H1 (cell line): Measurements from ENCODE around the gene RCC2. TPM values are rescaled to one million over a fixed set of nuclear protein-coding genes. Genes with fewer than 3 reads are reported as not detected.
A peak's percentile ranks its signal among the peaks of the same experiment; 100 is the strongest.

Source experiments
- CTCF ChIA-PET: fragments of 300-600 bp; sonication (Branson Sonifier 250); formaldehyde crosslinking; loops from one replicate; lab custom pipeline; 2021; ENCODE audit not compliant: partially characterized antibody; lab: Charles Lee
- POLR2A ChIA-PET: fragments of 300-600 bp; sonication (Branson Sonifier 250); formaldehyde crosslinking; loops from one replicate; lab custom pipeline; 2021; ENCODE audit warnings: inconsistent platforms; ENCODE audit not compliant: partially characterized antibody; lab: Charles Lee
- DNase-seq, 2 experiments: peaks; one replicate each; pipeline versions ENCODE4 v3.0.0 to v3.0.0-alpha.2; 2010 to 2022; ENCODE audit warnings: low spot score in 2 of 2, low read depth in 1 of 2, mixed read lengths in 1 of 2
- FAIRE-seq: peaks from 2 replicates; lab custom pipeline; 2011; peaks lifted over from hg19 to GRCh38; lab: Jason Lieb, UNC
- H2AFZ ChIP-seq: 2 replicates; pipeline ENCODE4 v1.8.1; 2012; ENCODE audit warnings: low read length, inconsistent platforms
- H2AK5ac ChIP-seq: 2 replicates; pipeline ENCODE4 v1.6.1; 2013; ENCODE audit warnings: low read depth, low read length
- H2BK120ac ChIP-seq: replicated peaks from 2 replicates; pipeline ENCODE3; 2013; ENCODE audit warnings: low read depth, low read length, inconsistent platforms
- H2BK12ac ChIP-seq: 2 replicates; pipeline ENCODE4 v1.6.1; 2013; ENCODE audit warnings: low read depth, low read length
- H2BK15ac ChIP-seq: 2 replicates; pipeline ENCODE4 v1.6.1; 2013; ENCODE audit warnings: low read length
- H2BK20ac ChIP-seq: 2 replicates; pipeline ENCODE4 v1.6.1; 2013; ENCODE audit warnings: low read length
- H2BK5ac ChIP-seq: 2 replicates; pipeline ENCODE4 v1.6.1; 2013; ENCODE audit warnings: low read depth, low read length
- H3K14ac ChIP-seq: 2 replicates; pipeline ENCODE4 v1.6.1; 2013; ENCODE audit warnings: inconsistent platforms; ENCODE audit not compliant: insufficient read length
- H3K18ac ChIP-seq: 2 replicates; pipeline ENCODE4 v1.6.1; 2013; ENCODE audit warnings: low read length; ENCODE audit errors: extremely low read depth
- H3K23ac ChIP-seq: 2 replicates; pipeline ENCODE4 v1.6.1; 2013; ENCODE audit warnings: inconsistent platforms; ENCODE audit not compliant: insufficient read length
- H3K23me2 ChIP-seq: 2 replicates; pipeline ENCODE4 v1.6.1; 2013; ENCODE audit warnings: low read depth, low read length
- H3K27ac ChIP-seq: 2 replicates; pipeline ENCODE4 v1.6.1; 2011; ENCODE audit warnings: low read depth, low read length, inconsistent platforms
- H3K27me3 ChIP-seq, 4 experiments: replicated peaks in 1 of 4; 1 replicate in 1 of 4; 2 replicates in 3 of 4; pipeline versions ENCODE4 v1.6.1 to v1.8.1; 2011 to 2013; ENCODE audit warnings: low read length in 3 of 4, mild to moderate bottlenecking in 3 of 4, inconsistent platforms in 2 of 4, mixed read lengths in 2 of 4, moderate library complexity in 1 of 4; ENCODE audit not compliant: control insufficient read depth in 3 of 4, insufficient read depth in 3 of 4; ENCODE audit errors: extremely low read depth in 1 of 4
- H3K36me3 ChIP-seq, 4 experiments: 2 replicates each; pipeline versions ENCODE4 v1.6.1 to v1.8.1; 2011 to 2013; ENCODE audit warnings: mild to moderate bottlenecking in 4 of 4, low read length in 3 of 4, moderate library complexity in 2 of 4, control low read depth in 1 of 4, inconsistent platforms in 1 of 4; ENCODE audit not compliant: insufficient read depth in 4 of 4, control insufficient read depth in 2 of 4
- H3K4ac ChIP-seq: replicated peaks from 2 replicates; pipeline ENCODE3; 2013; ENCODE audit warnings: low read length, low read depth, mixed read lengths, inconsistent platforms; ENCODE audit not compliant: insufficient read length
- H3K4me1 ChIP-seq, 4 experiments: replicated peaks in 1 of 4; 1 replicate in 1 of 4; 2 replicates in 3 of 4; pipeline versions ENCODE4 v1.6.1 to v1.8.1; 2011 to 2013; ENCODE audit warnings: low read length in 3 of 4, inconsistent platforms in 2 of 4, mixed read lengths in 1 of 4; ENCODE audit not compliant: insufficient read depth in 4 of 4, control insufficient read depth in 3 of 4
- H3K4me2 ChIP-seq, 2 experiments: 2 replicates each; pipeline versions ENCODE4 v1.6.1 to v1.8.1; 2011 to 2013; ENCODE audit warnings: low read depth in 2 of 2, low read length in 2 of 2, control low read depth in 1 of 2, inconsistent platforms in 1 of 2, mild to moderate bottlenecking in 1 of 2; ENCODE audit not compliant: insufficient read depth in 1 of 2
- H3K4me3 ChIP-seq, 4 experiments: fragments of 200-600, 300-600 bp in 1 of 4; sonication (generic), shearing (Covaris generic), sonication (Bioruptor Twin) in 1 of 4; 2 replicates each; pipeline versions ENCODE4 v1.5.1 to v1.8.1; 2011 to 2016; ENCODE audit warnings: low read length in 4 of 4, low read depth in 3 of 4, control low read depth in 2 of 4, inconsistent platforms in 2 of 4, mild to moderate bottlenecking in 2 of 4, mixed read lengths in 1 of 4, moderate library complexity in 1 of 4; ENCODE audit not compliant: insufficient read depth in 2 of 4; ENCODE audit errors: extremely low read depth in 1 of 4
- H3K56ac ChIP-seq: replicated peaks from 2 replicates; pipeline ENCODE3; 2013; ENCODE audit warnings: low read depth, mild to moderate bottlenecking, mixed read lengths, low read length, inconsistent platforms; ENCODE audit not compliant: insufficient read length
- H3K79me1 ChIP-seq: 2 replicates; pipeline ENCODE4 v1.6.1; 2013; ENCODE audit warnings: low read depth, low read length, control low read depth
- H3K79me2 ChIP-seq, 2 experiments: 2 replicates each; pipeline versions ENCODE4 v1.6.1 to v1.8.1; 2012 to 2013; ENCODE audit warnings: low read length in 2 of 2, mild to moderate bottlenecking in 2 of 2, inconsistent platforms in 1 of 2; ENCODE audit not compliant: insufficient read depth in 2 of 2, control insufficient read depth in 1 of 2
- H3K9ac ChIP-seq, 4 experiments: replicated peaks in 1 of 4; 1 replicate in 1 of 4; 2 replicates in 3 of 4; pipeline versions ENCODE4 v1.6.1 to v1.8.1; 2011 to 2013; ENCODE audit warnings: low read depth in 3 of 4, low read length in 3 of 4, control low read depth in 2 of 4, mild to moderate bottlenecking in 2 of 4, moderate library complexity in 2 of 4, inconsistent platforms in 1 of 4; ENCODE audit errors: extremely low read depth in 1 of 4
- H3K9me3 ChIP-seq, 2 experiments: 2 replicates each; pipeline versions ENCODE4 v1.6.1 to v1.8.1; 2012 to 2013; ENCODE audit warnings: mild to moderate bottlenecking in 2 of 2, moderate library complexity in 2 of 2, control low read depth in 1 of 2, inconsistent platforms in 1 of 2, low read depth in 1 of 2, low read length in 1 of 2, mixed read lengths in 1 of 2; ENCODE audit not compliant: insufficient read depth in 2 of 2
- H4K20me1 ChIP-seq, 2 experiments: replicated peaks in 1 of 2; 2 replicates each; pipeline versions ENCODE3 to v1.8.1; 2011 to 2013; ENCODE audit warnings: inconsistent platforms in 2 of 2, low read length in 2 of 2, mild to moderate bottlenecking in 1 of 2; ENCODE audit not compliant: insufficient read depth in 2 of 2, control insufficient read depth in 1 of 2
- H4K5ac ChIP-seq: 2 replicates; pipeline ENCODE4 v1.6.1; 2013; ENCODE audit warnings: low read length, low read depth, mixed read lengths, inconsistent platforms; ENCODE audit not compliant: insufficient read length
- H4K8ac ChIP-seq: 2 replicates; pipeline ENCODE4 v1.8.0; 2013; ENCODE audit warnings: mild to moderate bottlenecking, moderate library complexity, low read length, inconsistent platforms; ENCODE audit not compliant: insufficient read depth; ENCODE audit errors: extremely low read depth
- H4K91ac ChIP-seq: replicated peaks from 2 replicates; pipeline ENCODE3; 2013; ENCODE audit warnings: low read length, mixed read lengths, inconsistent platforms; ENCODE audit not compliant: insufficient read length
- BCL11A ChIP-seq, 2 experiments: IDR thresholded peaks; one replicate each; pipeline ENCODE4 v1.6.1; 2011; ENCODE audit warnings: low read depth in 2 of 2, low read length in 2 of 2, mild to moderate bottlenecking in 2 of 2
- CEBPB ChIP-seq: IDR thresholded peaks from 2 replicates; pipeline ENCODE4 v1.6.1; 2012; ENCODE audit warnings: low read depth, low read length
- FOSL1 ChIP-seq: IDR thresholded peaks from 2 replicates; pipeline ENCODE4 v1.6.1; 2011; ENCODE audit warnings: mild to moderate bottlenecking, low read depth, low read length, moderate library complexity; ENCODE audit not compliant: insufficient read depth
- GABPA ChIP-seq: IDR thresholded peaks from 2 replicates; pipeline ENCODE4 v1.6.1; 2011; ENCODE audit warnings: mild to moderate bottlenecking, low read length, moderate library complexity, borderline replicate concordance; ENCODE audit not compliant: insufficient read depth
- NRF1 ChIP-seq: IDR thresholded peaks from 2 replicates; pipeline ENCODE4 v1.6.1; 2011; ENCODE audit warnings: mild to moderate bottlenecking, low read depth, low read length, improper control_type of control experiment
- POLR2A ChIP-seq, 2 experiments: IDR thresholded peaks; 1 replicate in 1 of 2; 2 replicates in 1 of 2; pipeline ENCODE4 v1.6.1; 2011; ENCODE audit warnings: low read depth in 2 of 2, low read length in 2 of 2, mild to moderate bottlenecking in 2 of 2; ENCODE audit errors: control extremely low read depth in 1 of 2
- POU5F1 ChIP-seq: IDR thresholded peaks from 2 replicates; pipeline ENCODE4 v1.6.1; 2011; ENCODE audit warnings: low read depth, mild to moderate bottlenecking, low read length, moderate library complexity
- SP1 ChIP-seq: IDR thresholded peaks from 2 replicates; pipeline ENCODE4 v1.6.1; 2011; ENCODE audit warnings: low read depth, low read length
- SP4 ChIP-seq: IDR thresholded peaks from 2 replicates; pipeline ENCODE4 v1.6.1; 2012; ENCODE audit warnings: low read length, inconsistent platforms
- TAF1 ChIP-seq: IDR thresholded peaks from 2 replicates; pipeline ENCODE4 v1.6.1; 2011; ENCODE audit warnings: mild to moderate bottlenecking, low read depth, low read length
- WGBS, 2 experiments: shearing (Covaris generic) in 1 of 2; methylation state at CpG; one replicate each; pipeline versions ENCODE4 v1.1.6 to v1.1.7; 2013 to 2015; ENCODE audit warnings: low lambda C conversion rate in 2 of 2, mixed read lengths in 2 of 2, inconsistent platforms in 1 of 2, low coverage in 1 of 2, missing lambda C conversion rate in 1 of 2; ENCODE audit not compliant: insufficient replicate concordance in 2 of 2, insufficient coverage in 1 of 2, insufficient read length in 1 of 2; ENCODE audit errors: extremely low coverage in 1 of 2, missing lambda C conversion rate in 1 of 2; 5-methylcytosine and 5-hydroxymethylcytosine counted together
- polyA plus RNA-seq, 7 experiments: library from polyadenylated mRNA; depleted of rRNA in 3 of 7; stranded (reverse) in 5 of 7; unstranded in 2 of 7; fragments of >200 nt in 5 of 7; fragments of 200-250 nt in 2 of 7; gene quantifications; 1 replicate in 5 of 7; 2 replicates in 1 of 7; 4 replicates in 1 of 7; pipeline versions ENCODE4 v1.2.1 to v1.2.3, GENCODE V29; 2011 to 2013; ENCODE audit warnings: missing spikeins in 2 of 7, mixed read lengths in 2 of 7
- total RNA-seq: library from RNA; stranded (reverse); fragmentation: NEBNext Ultra II Directional; extraction: Animal tissue kit (Norgen Biotek cat#: 25700); gene quantifications from 2 replicates; pipeline ENCODE4 v1.2.1, GENCODE V29; 2021
- TF ChIP-seq, protein P1 (sequence below): IDR thresholded peaks from 2 replicates; pipeline ENCODE4 v1.6.1; 2012; ENCODE audit warnings: inconsistent platforms

RCC2 gene
- total and polyA plus RNA-seq, 2 of the 8 experiments (the other 6 are each of a cell fraction or from before 2014, with no cell fraction given): 229 to 455 TPM

DNA sequence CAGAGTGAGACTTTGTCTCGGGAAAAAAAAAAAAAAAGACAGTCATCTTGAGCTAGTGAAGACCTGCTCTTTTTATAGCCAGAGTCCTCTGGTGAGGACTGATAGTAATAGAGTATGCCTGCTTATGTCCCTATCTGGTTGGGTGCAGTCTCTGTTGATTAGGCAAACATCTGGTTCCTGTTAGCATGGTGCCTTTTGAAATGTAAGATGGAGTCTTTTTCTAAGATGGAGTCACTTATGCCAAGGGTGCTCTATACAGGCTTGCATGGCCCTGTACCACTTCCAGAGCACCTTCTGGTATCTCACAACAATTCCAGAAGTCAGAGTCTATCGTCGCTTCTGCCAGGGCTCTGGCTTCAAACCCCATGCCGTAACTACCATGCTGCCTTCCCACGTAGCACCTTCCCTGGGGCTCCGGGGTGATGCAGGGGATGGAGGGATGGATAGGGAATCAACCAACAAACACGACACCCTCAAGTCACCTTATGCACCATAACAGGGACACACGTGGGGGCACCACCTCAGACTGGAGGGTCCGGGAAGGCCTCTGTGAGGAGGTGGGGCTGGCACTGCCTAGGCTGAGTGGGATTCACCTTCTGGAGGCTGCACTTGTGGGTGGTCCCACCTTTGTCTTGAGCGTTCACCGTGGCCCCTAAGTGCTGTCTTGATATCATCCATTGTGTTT is 79.1 kb downstream of the RCC2 start:
- H2BK5ac ChIP-seq: no peak overlapping the region
- no peak overlapping the region for H3K4me3 ChIP-seq
- H3K27ac ChIP-seq: no peak overlapping the region
- H3K23ac ChIP-seq: no peak overlapping the region
- POLR2A ChIA-PET: interaction anchor here (1.0 kb wide), 1 partner anchor 11 kb away, joined by 3 read pairs; the partner anchor contains the start of gene PADI6
- H2BK12ac ChIP-seq: no peak overlapping the region
- DNase-seq: no peak
- no peaks in the 10 kb centered on the region for H3K79me2 ChIP-seq
- peaks cover 0 to 2% (median 1%) of the 10 kb centered on the region in 4 experiments; a peak in 1 of 7 replicates for H3K4me1 ChIP-seq
- no peak overlapping the region for H3K9ac ChIP-seq
- H4K8ac ChIP-seq: peak overlapping the region; percentile 79; the same call in 1 of the 2 replicates
- no peak overlapping the region for H4K91ac ChIP-seq
- no peak overlapping the region for H2BK120ac ChIP-seq
- no peaks in the 10 kb centered on the region for H3K27me3 ChIP-seq
- no peak overlapping the region for H2BK15ac ChIP-seq
- no peak overlapping the region for H2AK5ac ChIP-seq
- H3K4me2 ChIP-seq: no peak overlapping the region
- H3K79me1 ChIP-seq: no peaks in the 10 kb centered on the region
- H3K56ac ChIP-seq: no peak overlapping the region
- H2AFZ ChIP-seq: no peak overlapping the region
- H2BK20ac ChIP-seq: no peak overlapping the region
- no peaks in the 10 kb centered on the region for H3K23me2 ChIP-seq
- H3K36me3 ChIP-seq: no peaks in the 10 kb centered on the region
- peaks cover 0 to 2% of the 10 kb centered on the region in 2 experiments for H4K20me1 ChIP-seq
- no peak for FAIRE-seq
- H3K4ac ChIP-seq: no peak overlapping the region
- H3K18ac ChIP-seq: no peak overlapping the region
- no peak overlapping the region for H3K14ac ChIP-seq
- 91% methylated on average over 9 of the region's 11 CpGs; no CpG with 5 or more reads in 1 of the 2 experiments for WGBS, 2 experiments
- no peak overlapping the region for H4K5ac ChIP-seq
- CTCF ChIA-PET: interaction anchor here (1.0 to 4.0 kb wide), 2 partner anchors 11 to 19 kb away, joined by 3 to 28 read pairs; partner anchors contain the start of gene PADI6
- H3K9me3 ChIP-seq: no peaks in the 10 kb centered on the region
- no peak for TF ChIP-seq SP4
- TF ChIP-seq TAF1: no peak
- no peak for TF ChIP-seq NRF1
- TF ChIP-seq SP1: no peak
- no peak for TF ChIP-seq FOSL1
- no peak for TF ChIP-seq POLR2A (IDR thresholded peaks at IDR 0.05; ENCODE audit: control extremely low read depth in 1 of 2, low read depth in 2 of 2, low read length in 2 of 2)
- TF ChIP-seq, protein P1, sequence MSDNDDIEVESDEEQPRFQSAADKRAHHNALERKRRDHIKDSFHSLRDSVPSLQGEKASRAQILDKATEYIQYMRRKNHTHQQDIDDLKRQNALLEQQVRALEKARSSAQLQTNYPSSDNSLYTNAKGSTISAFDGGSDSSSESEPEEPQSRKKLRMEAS: no peak
- no peak for TF ChIP-seq POU5F1
- no peak for TF ChIP-seq CEBPB
- no peak for TF ChIP-seq GABPA
- TF ChIP-seq BCL11A (IDR thresholded peaks at IDR 0.05; ENCODE audit: low read depth in 2 of 2, low read length in 2 of 2): no peak
